Measurements from ENCODE around the gene ZBTB40.

The ZBTB40 gene

DNA sequence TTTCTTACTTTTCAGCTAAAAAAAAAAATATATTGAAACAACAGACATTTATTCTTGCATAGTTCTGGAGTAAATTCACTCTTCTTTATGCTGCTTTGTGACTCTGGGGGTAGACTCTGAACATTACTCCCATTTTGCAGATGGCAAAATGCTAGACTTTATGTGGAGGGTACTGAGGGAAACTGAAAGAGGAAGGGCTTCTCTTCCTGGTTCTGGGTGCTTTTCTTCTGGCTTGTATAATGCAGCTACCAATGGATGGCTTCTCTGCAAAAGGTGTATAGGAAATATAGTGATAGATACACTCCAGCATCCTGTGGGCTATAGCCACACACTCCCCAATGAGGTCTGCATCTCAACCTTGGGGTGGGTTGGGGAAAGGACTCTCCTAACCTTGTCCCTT lies 19.7 kb upstream of the ZBTB40 start:
- in situ Hi-C loops (cut with HindIII; ENCODE audit: low sequenced_read_pairs), result no loop called here

DNA sequence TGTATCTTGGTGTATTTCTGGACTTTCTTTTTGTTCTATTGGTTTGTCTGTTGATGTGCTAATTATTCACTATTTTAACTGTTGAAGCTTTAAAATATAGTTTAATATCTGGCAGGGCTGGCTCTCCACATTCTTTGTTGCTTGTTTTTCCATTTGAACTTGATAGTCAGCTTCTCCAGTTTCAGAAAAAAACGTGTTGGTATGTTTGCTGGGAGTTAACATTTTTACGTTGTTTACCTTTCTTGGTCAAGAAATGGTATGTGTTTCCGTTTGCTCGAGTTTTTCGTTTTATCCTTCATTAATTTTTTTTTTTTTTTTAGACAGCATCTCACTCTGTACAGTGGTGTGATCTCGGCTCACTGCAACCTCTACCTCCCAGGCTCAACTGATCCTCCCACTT lies 16.9 kb upstream of the ZBTB40 start:
- in situ Hi-C loops (cut with HindIII; ENCODE audit: low sequenced_read_pairs), result no loop called here

DNA sequence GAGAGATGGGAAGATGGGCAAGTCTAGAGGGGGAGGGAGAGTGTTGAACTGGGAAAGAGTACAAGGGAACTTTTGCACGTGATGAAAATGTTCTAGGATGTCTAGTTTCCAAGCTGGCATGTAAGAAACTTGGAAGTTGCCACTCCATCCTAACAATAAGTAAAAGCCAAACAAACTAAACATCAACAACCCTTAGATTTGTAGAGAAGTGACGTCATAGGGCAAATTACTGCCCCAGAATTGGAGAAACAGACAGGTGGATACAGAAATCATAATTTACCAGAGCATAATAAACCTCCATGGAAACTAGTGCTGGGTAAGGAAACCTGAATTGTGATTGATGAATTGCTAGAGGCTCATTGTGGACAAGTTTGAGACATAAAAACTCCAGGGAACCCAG lies 14.7 kb upstream of the ZBTB40 start:
- in situ Hi-C loops (cut with HindIII; ENCODE audit: low sequenced_read_pairs), result no loop called here

DNA sequence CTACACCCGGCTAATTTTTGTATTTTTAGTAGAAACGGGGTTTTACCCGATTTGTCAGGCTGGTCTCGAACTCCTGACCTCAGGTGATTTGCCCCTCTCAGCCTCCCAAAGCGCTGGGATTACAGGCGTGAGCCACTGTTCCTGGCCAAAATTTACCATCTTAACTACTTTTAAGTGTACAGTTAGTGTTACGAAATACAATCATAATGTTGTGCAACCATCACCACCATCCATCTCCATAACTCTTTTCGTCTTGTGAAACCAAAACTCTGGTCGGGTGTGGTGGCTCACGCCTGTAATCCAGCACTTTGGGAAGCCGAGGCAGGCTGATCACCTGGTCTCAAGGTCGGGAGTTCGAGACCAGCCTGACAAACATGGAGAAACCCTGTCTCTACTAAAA lies 14.1 kb upstream of the ZBTB40 start:
- in situ Hi-C loops (cut with HindIII; ENCODE audit: low sequenced_read_pairs), result no loop called here

DNA sequence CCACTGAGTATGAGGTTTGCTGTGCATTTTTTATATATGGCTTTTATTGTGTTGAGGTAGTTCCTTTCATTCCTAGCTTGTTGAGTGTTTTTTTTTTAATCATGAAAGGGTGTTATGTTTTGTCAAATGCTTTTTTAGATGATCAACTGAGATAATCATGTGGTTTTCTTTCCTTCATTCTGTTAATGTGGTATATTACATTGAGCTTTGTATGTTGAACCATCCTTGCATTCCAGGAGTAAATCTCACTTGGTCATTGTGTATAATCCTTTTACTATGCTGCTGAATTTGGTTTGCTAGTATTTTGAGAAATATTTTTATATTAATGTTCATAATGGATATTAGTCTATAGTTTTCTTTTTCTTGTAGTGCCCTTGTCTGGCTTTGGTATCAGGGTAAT lies 11.1 kb upstream of the ZBTB40 start:
- in situ Hi-C loops (cut with HindIII; ENCODE audit: low sequenced_read_pairs), result no loop called here

DNA sequence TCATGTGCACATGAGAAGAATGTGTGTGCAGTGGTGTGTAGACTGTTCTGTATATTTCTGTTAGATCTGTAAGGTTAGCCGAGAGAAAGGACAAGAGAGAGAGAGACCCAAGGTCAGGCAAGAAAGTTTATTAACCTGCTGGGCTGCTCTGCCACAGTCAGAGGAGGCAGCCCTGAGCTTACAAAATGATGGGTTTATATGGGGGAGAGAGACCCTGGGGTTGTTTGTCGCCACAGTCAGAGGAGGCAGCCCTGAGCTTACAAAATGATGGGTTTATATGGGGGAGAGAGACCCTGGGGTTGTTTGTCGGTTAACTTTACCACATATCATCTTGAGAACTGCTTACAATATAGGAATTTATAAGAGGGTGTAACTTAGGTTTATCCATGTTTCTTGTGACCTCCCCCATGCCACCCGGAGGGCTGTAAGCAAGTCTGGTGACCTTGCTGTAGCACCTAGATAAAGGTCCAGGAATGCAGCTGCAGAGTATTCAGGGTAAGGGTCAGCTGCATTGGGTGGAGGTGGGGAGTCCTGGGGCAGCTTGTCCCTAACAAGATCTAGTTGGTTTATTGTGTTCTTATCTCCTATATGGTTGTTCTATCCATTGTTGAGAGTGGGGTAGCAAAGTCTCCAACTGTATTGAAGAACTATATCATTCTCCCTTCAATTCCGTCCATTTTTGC lies 9.3 kb upstream of the ZBTB40 start:
- in situ Hi-C loops (cut with HindIII; ENCODE audit: low sequenced_read_pairs), result no loop called here

DNA sequence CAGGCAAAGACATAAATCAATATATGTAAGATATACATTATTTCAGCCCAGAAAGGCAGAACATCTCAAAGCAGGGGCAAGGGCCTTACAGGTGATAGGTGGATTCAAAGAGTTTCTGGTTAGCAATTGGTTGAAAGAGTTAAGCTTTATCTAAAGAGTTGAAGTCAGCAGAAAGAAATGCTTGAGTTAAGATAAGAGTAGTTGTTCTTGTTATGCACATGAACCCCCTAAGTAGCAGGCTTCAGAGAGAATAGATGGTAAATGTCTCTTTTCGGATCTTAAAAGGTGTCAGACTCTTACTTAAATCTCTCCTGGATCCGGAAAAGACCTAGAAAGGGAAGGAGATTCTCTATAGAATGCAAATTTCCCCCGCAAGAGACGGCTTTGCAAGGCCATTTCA lies 8.3 kb upstream of the ZBTB40 start:
- in situ Hi-C loops (cut with HindIII; ENCODE audit: low sequenced_read_pairs), result no loop called here

DNA sequence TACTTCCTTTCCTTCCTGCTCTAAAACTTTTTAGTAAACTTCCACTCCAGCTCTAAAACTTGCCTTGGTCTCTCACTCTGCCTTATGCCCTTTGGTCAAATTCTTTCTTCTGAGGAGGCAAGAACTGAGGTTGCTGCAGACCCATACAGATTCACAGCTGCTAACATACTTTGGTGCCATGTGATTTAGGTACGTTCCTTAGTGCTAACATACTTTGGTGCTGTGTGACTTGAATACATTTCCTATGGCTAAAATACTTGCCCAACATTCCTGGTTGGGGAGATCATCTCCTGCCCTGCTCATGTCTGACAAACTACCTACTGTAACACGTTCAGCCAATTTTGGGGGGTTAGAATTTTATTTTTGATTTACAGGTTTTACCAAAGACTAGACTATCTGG lies 6.8 kb upstream of the ZBTB40 start:
- in situ Hi-C loops (cut with HindIII; ENCODE audit: low sequenced_read_pairs), result no loop called here

DNA sequence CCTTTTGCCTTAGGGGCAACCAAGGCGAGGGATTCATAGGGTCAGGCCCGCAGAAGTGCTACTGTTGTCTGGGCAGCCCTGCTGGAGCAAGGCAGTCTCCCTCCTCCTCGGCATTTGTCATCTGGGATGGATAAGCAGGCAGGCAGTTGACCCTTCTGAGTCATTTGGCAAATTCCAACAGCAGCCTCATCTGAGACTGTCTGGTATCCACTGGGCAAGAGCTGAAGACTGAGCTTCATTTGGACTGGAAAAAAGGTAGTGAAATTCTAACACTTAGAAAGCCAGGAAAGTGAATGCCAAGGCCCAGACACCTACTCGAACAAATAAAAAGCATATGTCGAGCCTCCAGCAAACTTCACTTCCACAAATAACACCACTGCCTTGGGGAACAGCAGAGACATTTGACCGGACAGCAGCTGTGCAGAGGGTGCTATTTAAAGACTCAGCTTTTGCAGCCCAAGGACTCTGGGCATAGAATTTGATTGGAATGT lies 4.0 kb upstream of the ZBTB40 start:
- in situ Hi-C loops (cut with HindIII; ENCODE audit: low sequenced_read_pairs), result no loop called here

DNA sequence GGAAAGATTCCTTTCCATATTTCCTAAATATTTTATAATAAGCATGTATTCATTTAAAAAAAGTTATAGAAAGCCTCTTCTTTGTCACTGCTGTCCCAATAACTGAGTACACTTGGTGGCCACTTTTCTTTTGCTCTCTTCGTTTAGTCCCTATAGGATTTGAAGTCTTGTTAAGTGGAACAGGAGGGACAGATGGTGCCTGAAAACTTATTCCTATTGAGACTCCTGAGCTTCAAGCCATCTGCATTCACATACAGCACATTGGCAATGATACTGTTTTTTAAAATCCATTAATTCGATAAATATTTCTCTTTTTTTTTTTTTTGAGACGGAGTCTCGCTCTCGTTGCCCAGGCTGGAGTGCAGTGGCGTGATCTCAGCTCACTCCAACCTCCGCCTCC lies 2.0 kb upstream of the ZBTB40 start:
- in situ Hi-C loops (cut with HindIII; ENCODE audit: low sequenced_read_pairs), result no loop called here

DNA sequence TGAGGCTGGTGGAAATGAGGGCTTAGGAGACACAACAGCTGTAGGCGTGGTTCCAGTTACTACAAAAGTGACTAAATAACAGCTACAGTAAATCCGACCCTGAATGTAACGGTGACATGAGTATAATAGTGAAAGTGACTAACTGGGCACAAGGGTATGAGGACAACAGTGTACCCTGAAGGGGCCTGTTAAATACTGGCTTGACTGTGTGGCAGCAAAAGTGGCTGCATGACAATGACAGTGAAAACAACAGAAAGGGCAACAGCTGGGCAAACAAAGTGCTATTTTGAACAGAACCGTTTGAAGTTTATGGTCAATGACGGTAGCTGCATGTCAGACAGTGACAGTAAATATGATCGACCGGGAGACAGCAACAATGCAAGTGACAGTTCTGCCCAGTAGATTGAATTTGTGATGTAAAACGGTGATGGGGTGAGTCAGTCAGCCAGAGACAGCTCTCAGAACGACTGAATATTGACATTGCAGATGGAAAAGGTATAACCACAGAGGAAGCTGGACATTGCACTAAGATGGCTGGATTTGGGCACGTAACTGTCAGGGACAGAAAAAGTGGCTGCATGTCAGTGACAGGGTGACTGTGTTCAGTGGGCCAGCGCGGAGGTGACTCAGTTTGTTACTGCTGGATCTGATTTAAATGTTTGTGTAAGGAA lies 1.2 kb upstream of the ZBTB40 start:
- in situ Hi-C loops (cut with HindIII; ENCODE audit: low sequenced_read_pairs), result no loop called here

DNA sequence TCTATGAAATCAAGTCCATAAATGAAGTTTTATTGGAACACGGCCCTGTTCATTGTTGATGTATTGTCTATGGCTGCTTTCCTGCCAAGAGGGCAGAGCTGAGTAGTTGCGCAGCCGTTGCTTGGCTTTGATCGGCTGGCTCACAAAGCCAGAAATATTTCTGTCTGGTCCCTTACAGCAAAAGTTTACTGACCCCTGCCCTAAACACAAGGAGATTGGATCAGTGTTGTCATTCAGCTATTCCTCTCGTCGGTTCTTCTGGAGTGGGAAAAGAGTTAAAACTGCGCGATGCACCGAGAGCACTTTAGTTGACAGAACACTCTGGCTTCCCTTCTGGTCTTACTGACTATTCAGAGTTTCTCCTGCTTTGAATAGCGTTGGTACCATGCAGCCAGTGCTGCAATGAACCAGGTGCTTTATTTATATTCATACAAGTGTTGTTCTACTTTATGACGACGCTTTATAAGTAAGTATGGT lies 868 bp downstream of the ZBTB40 start:
- in situ Hi-C loops (cut with HindIII; ENCODE audit: low sequenced_read_pairs), result no loop called here

DNA sequence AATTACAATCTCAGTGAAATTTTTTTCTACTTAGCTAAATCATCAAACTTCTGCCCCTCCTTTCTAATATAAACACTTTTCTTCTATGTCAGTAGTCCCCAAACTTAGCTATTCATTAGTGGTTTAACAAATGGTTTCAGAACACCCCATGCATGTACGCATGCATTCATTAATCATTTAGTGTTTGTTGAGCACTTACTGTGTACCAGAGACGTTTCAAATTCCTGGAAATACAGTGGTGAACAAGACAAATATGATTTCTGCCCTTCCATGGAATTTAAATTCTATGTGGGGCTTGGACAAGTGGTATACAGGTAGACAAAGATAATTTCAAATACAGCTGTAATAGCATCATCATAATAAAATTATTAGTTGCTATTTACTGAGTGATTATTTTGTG lies 1.5 kb downstream of the ZBTB40 start:
- in situ Hi-C loops (cut with HindIII; ENCODE audit: low sequenced_read_pairs), result no loop called here

DNA sequence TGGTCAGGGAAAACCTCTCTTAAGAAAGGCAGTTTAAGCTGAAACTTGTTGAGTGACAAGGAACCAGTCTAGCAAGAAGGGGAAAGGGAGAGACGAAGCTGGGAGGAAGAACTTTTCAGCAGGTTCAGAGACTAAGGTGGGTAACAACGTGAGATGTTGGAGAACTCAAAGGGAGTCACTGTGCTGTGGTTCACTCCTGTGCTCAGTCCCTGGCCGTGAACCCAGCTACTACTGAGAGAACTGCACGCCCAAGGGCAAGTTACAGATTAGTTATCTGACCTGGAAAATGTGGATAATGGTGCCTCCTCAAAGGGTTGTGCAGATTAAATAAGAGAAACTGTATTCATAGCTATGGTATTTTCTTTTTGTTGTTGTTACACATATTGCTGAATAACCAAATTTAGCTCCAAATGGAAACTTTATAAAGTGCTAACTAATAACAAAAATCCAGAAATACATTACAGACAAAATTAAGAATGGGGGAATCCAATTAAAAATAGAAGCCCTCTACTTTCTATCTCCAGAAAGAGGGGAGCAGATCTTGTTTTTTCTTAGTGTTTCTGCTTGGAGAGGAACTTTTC lies 2.9 kb downstream of the ZBTB40 start:
- in situ Hi-C loops (cut with HindIII; ENCODE audit: low sequenced_read_pairs), result no loop called here

DNA sequence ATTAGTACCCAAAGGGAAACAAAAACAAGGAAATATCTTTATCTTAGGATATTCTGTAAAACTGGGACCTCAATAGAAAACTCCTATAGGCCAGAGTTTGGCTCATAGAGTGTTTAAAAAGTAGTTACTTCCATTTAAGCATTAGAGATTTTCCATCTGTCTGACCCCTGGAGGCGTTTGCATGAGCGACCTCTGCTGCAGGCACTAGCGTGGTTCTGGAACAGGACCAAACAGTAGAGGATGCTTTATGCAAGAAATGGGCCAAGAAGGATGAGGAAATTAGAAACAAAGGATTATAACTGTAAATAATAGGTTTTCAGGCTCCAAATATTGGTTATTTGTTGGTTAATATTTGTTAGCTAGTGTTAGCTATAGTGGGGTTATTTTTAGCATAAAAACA lies 5.7 kb downstream of the ZBTB40 start:
- in situ Hi-C loops (cut with HindIII; ENCODE audit: low sequenced_read_pairs), result no loop called here

DNA sequence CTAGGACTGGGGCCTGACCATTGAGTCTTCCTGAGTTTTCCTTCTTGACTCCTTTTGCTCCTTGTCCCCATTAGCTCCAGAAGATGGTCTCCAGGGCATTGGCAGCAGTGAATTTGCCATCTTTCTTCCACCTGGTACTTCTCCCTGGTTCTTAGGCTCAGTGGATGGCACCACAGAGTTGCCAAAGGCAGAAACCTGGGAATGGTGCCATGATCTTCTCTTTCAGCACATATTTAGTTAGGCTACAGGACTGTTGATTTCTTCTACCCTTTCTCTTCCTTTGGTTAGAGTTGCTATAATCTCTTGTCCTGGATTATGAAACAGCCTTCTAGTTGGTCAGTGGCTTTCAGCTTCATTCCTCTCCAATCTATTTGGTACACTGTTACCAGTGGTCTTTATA lies 6.2 kb downstream of the ZBTB40 start:
- in situ Hi-C loops (cut with HindIII; ENCODE audit: low sequenced_read_pairs), result no loop called here

DNA sequence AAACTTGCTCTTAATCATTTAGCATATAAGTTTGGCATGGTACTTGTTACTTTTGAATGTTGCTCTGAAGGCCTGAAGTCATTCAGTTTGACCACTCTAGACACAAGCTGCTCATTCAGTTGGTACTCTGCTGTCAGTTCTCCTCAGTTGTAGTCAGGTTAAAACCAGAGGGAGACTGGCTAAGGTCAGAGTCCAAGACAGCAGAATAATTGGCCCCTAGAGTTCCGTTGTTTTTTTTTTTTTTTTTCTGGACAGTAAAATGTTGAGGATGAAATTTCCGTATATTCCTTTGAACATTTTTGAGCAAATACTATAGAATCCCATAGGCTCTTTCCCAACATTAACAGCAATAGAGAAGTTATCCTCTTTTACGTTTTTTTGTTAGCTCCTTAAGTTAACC lies 9.4 kb downstream of the ZBTB40 start:
- in situ Hi-C loops (cut with HindIII; ENCODE audit: low sequenced_read_pairs), result no loop called here

DNA sequence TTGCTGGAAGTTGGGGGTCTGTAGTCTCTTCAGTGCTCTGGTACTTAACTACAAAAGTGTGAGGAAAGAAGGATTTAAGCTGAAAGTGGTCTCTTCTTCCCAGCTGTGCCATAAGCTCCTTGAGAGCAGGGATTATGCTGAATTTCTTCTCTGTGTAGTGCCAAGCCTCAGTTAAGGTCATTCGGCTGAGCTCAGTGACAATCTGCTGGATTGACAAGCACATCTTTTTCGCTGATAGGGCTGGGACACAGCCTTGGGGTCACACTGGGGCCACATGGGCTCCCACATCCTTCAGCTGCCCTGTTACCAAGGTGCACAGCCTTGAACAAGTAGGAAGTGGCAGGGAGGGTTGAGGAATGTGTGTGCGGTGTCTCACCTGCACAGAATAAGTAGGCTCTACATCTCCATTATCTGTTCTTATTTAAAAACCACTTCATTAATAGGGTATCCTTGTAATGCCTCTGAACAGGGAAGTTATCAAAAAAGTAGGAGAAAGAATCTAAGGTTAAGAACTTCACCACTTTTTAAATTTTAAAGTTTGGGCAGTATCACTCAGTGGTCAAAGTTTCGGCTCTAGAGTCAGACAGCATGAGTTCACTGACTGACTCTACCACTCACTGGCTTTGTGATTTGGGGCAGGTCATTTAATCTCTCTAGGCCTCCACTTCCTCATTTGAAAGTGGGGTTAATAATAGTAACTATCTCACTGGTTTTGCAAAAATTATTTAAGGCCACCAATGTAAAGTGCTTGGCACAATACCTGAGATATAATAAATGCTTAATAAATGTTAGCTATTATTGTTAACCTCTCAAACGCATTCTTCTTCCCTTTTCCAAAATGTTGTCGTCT lies 10.3 kb downstream of the ZBTB40 start:
- in situ Hi-C loops (cut with HindIII; ENCODE audit: low sequenced_read_pairs), result no loop called here

DNA sequence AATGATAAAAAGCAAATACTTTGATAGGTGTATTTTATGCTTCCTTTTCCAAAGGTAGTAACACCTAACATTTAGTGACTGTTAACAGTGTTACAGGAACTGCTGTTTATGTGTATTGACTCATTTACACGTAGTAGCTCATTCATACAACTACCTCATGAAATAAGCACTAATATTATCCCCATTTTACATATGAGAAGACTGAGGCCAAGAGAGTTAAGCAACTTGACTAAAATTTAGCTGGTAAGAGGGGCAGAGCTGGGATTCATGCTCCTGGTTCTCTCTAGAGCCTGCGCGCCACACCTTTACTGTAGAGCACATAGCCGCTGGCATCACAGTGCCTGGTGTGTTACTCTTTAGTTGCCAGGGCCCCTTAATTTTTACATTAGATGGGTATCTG lies 11.3 kb downstream of the ZBTB40 start:
- in situ Hi-C loops (cut with HindIII; ENCODE audit: low sequenced_read_pairs), result no loop called here

DNA sequence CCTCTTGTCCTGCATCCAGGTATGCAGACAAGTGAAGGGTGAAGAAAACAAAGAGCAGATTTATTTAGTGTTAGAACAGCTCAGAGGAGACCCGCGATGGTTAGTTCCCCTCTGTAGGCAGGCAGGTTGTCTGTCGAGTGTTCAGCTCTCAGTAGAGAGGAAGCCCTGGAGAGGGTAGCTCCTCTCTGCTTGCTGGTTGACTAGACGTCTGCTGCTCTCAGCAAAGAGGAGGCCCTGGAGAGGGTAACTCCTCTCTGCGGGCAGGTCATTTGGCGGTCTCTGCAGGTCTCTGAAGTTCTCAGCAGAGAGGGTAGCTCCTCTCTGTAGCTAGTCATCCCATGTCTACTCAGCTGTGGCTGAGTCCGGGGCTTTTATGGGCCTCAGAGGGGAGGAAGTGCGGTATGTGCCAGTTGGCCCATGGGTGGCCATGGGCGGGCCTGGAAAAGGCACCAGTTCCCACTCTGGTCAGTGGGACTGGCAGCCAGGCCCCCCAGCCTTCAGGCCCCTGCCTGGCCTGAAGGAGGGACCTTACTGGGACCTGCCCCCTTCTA lies 13.4 kb downstream of the ZBTB40 start:
- in situ Hi-C loops (cut with HindIII; ENCODE audit: low sequenced_read_pairs), result no loop called here

DNA sequence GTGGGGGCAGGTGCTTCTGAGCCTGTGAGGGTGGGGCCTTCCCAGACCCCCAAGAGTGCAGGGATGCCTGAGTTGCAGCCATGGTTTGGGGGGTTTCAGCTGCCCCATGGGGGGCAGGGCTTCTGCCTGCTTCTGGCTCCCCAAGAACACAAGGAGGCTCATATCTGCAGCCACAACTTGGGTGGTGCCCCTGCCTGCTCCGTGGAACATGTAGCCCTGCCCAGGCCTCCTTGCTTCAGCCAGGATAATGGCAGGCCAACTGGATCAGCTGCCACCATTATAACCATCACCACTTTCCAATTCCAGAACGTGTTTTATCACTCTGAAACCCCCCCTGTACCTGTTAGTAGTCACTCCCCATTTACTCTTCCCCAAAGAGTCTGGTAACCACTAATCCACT lies 14.0 kb downstream of the ZBTB40 start:
- in situ Hi-C loops (cut with HindIII; ENCODE audit: low sequenced_read_pairs), result no loop called here

All from DLD1 (cell line).